HUES48 (cell line): ENCODE data around the gene WARS2.

Experiments used
- H3K27ac ChIP-seq: one replicate; pipeline ENCODE4 v1.7.0; 2013; ENCODE audit warnings: low read depth, low read length, inconsistent platforms
- H3K27me3 ChIP-seq: 2 replicates; pipeline ENCODE4 v1.6.1; 2013; ENCODE audit warnings: mild to moderate bottlenecking, low read length; ENCODE audit not compliant: control insufficient read depth, insufficient read depth
- H3K36me3 ChIP-seq: 2 replicates; pipeline ENCODE4 v1.6.1; 2013; ENCODE audit warnings: low read length; ENCODE audit not compliant: control insufficient read depth, insufficient read depth
- H3K4me1 ChIP-seq: 2 replicates; pipeline ENCODE4 v1.6.1; 2013; ENCODE audit warnings: mild to moderate bottlenecking, low read length; ENCODE audit not compliant: control insufficient read depth, insufficient read depth
- H3K4me3 ChIP-seq: 2 replicates; pipeline ENCODE4 v1.5.1; 2013; ENCODE audit warnings: mild to moderate bottlenecking, low read depth, low read length
- H3K9ac ChIP-seq: 2 replicates; pipeline ENCODE4 v1.6.1; 2013; ENCODE audit warnings: mild to moderate bottlenecking, low read depth, low read length, moderate library complexity
- H3K9me3 ChIP-seq: 2 replicates; pipeline ENCODE4 v1.6.1; 2013; ENCODE audit warnings: low read length; ENCODE audit not compliant: control insufficient read depth, insufficient read depth

WARS2 gene

DNA sequence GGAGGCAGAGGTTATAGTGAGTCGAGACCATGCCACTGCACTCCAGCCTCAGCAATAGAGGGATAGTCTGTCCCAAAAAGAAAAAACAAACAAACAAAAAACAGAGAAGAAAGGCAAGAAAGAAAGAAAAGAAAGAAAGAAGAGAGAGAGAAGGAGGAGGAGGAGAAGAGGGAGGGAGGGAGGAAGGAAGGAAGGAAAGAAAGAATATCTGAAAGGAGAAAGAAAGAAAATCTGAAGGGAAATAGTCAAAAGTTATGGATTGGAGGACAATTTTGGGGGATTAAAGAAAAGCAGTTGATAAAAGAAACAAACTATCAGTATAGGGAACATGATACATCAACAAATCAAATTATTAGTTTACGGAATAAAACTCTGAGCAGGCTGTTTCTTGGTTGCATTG is 84.9 kb downstream of the WARS2 start:
- H3K36me3 ChIP-seq: no peaks in the 10 kb centered on the region

DNA sequence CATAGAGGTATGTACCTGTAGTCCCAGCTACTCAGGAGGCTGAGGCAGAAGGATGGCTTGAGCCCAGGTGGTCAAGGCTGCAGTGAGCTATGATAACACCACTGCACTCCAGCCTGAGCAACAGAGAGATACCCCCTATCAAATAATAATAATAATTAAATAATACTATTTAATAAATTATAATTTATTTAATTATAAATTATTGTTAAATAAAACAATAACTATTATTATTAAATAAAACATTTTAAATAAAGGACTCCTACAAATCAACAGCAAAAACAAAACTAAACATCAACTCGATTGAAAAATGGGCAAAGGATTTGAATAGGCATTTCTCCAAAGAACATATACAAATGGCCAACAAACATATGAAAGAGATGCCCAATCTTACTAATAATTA is 86.5 kb downstream of the WARS2 start:
- Histone ChIP-seq H3K4me1 (no peaks in the 10 kb centered on the region), H3K27ac (no peak overlapping the region), H3K27me3 (no peaks in the 10 kb centered on the region), H3K4me3 (no peak overlapping the region), H3K36me3 (no peaks in the 10 kb centered on the region), H3K9me3 (no peaks in the 10 kb centered on the region), H3K9ac (no peak overlapping the region)

More for the DNA sequence above, 84.9 kb downstream of the WARS2 start:
- Histone ChIP-seq H3K27ac (no peak overlapping the region), H3K9me3 (no peaks in the 10 kb centered on the region), H3K9ac (no peak overlapping the region), H3K27me3 (no peaks in the 10 kb centered on the region), H3K4me1 (no peaks in the 10 kb centered on the region), H3K4me3 (no peak overlapping the region)

DNA sequence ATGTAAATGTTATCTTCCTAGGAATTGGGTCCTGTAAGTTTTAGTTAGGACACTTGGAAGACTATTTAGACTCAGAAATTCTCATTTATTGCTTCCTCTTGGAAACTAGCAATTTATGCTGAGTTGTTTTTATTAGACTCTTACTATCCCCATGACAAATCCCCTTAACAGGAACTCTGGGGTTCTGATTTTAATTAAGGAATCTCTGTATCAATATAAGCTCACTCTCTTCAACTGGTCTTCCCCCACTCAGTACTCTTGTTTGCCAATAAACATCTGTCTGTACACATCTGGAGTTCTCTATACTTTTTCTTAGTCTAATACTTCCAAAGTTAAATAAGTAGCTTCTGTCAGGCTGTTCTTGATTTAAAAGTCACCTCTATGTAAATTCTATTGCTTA is 88.2 kb downstream of the WARS2 start:
- H3K4me3 ChIP-seq: no peak overlapping the region
- H3K27ac ChIP-seq: no peak overlapping the region
- H3K4me1 ChIP-seq: peaks cover 5% of the 10 kb centered on the region
- no peak overlapping the region for H3K9ac ChIP-seq
- H3K36me3 ChIP-seq: no peaks in the 10 kb centered on the region
- no peaks in the 10 kb centered on the region for H3K27me3 ChIP-seq
- no peaks in the 10 kb centered on the region for H3K9me3 ChIP-seq

DNA sequence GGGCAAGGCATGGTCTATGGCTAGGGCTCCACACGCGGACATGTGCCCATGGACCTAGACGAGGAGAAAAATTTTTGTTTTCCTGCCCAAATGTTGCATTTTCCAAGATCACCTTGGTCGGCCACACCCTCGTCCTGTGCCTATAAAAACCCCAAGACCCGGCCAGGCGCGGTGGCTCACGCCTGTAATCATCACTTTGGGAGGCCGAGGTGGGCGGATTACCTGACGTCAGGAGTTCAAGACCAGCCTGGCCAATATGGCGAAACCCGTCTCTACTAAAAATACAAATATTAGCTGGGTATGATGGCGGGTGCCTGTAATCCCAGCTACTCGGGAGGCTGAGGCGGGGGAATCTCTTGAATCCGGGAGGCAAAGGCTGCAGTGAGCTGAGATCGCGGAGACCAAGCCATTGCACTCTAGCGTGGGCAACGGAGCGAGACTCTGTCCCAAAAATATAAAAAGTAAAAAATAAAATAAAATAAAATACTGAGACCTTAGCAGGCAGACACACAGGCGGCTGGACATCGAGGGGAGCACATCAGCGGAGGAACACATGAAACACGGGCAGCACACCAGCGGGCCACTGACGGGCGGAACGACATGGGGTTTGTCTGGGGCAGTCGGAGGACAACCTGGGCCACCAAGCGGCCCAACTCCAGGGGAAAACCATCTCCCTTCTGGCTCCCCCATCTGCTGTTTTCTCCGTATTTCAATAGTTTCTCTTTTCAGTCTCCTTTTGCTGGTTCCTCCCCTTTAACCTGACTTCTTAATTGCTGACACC is 91.6 kb downstream of the WARS2 start:
- H3K36me3 ChIP-seq: peaks cover 3% of the 10 kb centered on the region; the same call in 1 of the 2 replicates
- no peak overlapping the region for H3K4me3 ChIP-seq
- no peaks in the 10 kb centered on the region for H3K9me3 ChIP-seq
- H3K27me3 ChIP-seq: no peaks in the 10 kb centered on the region
- H3K27ac ChIP-seq: no peak overlapping the region
- H3K9ac ChIP-seq: no peak overlapping the region
- peaks cover 13% of the 10 kb centered on the region for H3K4me1 ChIP-seq

DNA sequence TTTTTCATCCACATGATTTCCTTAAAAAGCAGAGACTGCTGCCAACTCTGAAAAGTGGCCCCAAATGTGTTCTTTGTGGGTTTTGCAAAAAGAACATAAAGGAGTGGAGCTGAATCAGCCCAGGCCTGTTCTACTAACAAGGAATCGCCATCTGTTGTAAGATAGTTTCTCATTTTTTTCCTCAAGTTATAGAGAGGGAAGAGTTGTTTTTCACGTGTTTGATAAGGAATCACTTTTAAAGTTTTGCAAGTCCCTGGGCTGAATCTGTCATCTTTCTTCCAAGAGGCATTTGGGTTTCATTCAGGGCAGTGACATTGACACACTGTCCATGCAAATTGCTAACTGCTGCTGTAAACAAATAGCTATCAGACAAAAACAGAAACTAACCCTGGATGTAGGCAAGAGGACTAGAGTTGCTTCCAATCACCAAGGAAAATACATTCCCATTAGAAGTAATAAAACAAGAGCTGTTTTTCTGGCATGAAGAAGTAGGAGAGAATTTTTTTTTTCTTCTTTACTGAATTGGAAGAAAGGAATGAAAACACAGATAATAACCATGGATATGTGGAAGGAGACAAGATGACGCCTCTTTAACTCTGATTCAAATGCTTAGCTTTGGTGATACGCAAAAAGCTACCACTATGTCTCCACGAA is 93.5 kb downstream of the WARS2 start:
- Histone ChIP-seq H3K4me1 (peaks cover 32% of the 10 kb centered on the region), H3K4me3 (no peak overlapping the region), H3K27me3 (no peaks in the 10 kb centered on the region), H3K27ac (no peak overlapping the region), H3K9ac (no peak overlapping the region), H3K36me3 (peaks cover 3% of the 10 kb centered on the region; the same call in 1 of the 2 replicates), H3K9me3 (no peaks in the 10 kb centered on the region)

DNA sequence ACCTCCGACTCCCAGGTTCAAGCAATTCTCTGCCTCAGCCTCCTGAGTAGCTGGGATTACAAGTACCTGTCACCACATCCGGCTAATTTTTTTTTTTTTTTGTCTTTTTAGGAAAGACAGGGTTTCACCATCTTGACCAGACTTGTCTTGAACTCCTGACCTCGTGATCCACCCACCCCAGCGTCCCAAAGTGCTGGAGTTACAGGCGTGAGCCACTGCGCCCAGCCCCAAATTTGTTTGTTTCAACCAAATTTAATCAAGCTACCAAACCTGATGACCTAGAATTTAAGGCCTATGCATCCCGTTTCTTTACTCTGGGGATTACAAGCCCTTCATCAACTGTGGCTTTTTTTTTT is 94.0 kb downstream of the WARS2 start:
- H3K4me3 ChIP-seq: no peak overlapping the region
- no peaks in the 10 kb centered on the region for H3K27me3 ChIP-seq
- H3K27ac ChIP-seq: no peak overlapping the region
- peaks cover 34% of the 10 kb centered on the region for H3K4me1 ChIP-seq
- no peak overlapping the region for H3K9ac ChIP-seq
- H3K36me3 ChIP-seq: peaks cover 3% of the 10 kb centered on the region; the same call in 1 of the 2 replicates
- no peaks in the 10 kb centered on the region for H3K9me3 ChIP-seq

DNA sequence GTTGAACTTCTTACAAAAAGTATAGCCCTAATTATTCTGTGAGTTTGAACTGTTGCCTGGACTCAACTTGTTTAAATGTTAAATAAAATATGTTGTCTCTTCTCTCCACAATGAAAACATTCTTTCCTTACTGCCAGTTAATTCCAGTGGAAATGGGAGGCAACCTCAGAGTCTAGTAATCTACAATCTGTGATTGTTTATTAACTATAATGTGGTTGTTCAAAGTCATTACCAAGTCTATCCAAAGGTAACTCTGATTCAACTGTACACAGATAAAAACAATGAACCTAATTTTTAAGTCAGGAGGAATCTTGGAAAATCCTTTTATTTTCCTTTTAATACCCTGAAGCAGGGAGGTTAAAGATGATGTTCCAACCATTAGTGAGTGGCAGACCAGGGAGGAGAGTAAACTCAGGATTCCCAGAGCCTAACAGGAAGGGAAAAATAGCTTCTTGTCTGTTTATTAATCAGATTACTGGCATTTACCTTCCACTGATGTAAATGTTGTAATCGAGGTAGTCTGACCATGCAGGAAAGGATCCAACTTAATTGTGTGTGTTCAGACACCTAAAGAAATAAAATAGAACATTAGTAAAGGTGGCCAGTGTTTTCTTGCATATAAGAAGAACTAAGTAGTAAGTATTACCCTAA is 95.2 kb downstream of the WARS2 start:
- peaks cover 3% of the 10 kb centered on the region; the same call in 1 of the 2 replicates for H3K36me3 ChIP-seq
- H3K27me3 ChIP-seq: no peaks in the 10 kb centered on the region
- H3K4me1 ChIP-seq: peaks cover 34% of the 10 kb centered on the region
- H3K4me3 ChIP-seq: no peak overlapping the region
- H3K27ac ChIP-seq: no peak overlapping the region
- no peak overlapping the region for H3K9ac ChIP-seq
- H3K9me3 ChIP-seq: no peaks in the 10 kb centered on the region

DNA sequence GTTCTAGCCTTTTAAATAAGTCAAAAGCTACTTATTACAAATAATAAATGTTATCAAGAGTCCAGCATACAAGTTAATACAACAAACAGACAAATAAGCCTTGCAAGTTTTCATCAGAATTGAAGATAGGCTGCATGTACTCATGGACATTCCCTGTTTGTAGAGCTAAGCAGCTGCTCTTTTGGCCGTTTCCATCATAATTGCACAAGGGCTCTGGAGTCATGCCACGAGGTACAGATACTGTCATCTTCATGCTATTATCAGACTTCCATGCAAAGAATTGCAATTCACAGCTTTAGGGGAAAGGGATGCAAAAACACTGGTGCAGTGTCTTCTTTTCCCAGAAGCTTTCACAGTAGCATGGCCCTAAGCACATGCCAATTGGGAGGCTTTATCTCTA is 99.5 kb downstream of the WARS2 start:
- Histone ChIP-seq H3K9me3 (no peaks in the 10 kb centered on the region), H3K9ac (no peak overlapping the region)

DNA sequence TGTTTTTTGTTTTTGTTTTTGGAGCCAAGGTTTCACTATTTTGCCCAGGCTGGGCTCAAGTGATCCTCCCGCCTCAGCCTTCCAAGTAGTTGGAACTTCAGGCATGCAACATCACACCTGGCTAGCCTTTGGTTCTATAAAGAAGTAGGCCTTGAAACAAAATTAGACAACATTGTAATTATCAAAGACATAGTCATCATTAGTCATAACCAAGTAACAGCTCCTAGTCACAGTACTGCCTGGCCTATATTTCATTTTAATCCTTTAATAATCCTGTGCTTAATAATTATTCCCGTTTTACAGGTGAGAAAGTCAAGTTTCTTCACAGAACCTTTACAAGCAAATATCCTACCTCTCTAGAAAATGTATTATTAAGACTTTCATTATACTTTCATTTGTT is 100.0 kb downstream of the WARS2 start:
- H3K36me3 ChIP-seq: peaks cover 3% of the 10 kb centered on the region; the same call in 1 of the 2 replicates
- no peak overlapping the region for H3K9ac ChIP-seq
- H3K27me3 ChIP-seq: no peaks in the 10 kb centered on the region
- H3K27ac ChIP-seq: no peak overlapping the region
- H3K9me3 ChIP-seq: no peaks in the 10 kb centered on the region
- no peak overlapping the region for H3K4me3 ChIP-seq
- H3K4me1 ChIP-seq: peaks cover 21% of the 10 kb centered on the region

More for the DNA sequence above, 99.5 kb downstream of the WARS2 start:
- Histone ChIP-seq H3K4me1 (peaks cover 21% of the 10 kb centered on the region), H3K27me3 (no peaks in the 10 kb centered on the region), H3K4me3 (no peak overlapping the region), H3K36me3 (peaks cover 3% of the 10 kb centered on the region; the same call in 1 of the 2 replicates), H3K27ac (no peak overlapping the region)

DNA sequence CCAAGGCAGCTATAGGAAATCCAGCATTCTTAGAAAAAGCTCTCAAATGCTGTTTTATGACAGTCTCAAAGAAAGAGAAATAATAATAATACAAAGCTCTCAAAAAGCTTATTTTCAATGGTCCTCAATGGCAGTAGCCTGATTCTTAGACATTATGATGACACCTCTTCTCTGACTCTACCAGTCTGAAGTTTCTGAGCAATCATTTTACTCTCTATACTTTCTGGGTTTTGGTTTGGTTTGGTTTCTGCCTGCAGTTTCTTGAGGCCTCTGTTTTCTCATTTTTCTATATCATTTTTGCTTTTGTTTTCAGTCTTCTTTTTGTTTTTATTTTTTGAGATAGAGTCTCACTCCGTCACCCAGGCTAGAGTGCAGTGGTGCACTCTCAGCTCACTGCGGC is 102.1 kb downstream of the WARS2 start:
- H3K36me3 ChIP-seq: no peaks in the 10 kb centered on the region
- H3K27ac ChIP-seq: no peak overlapping the region
- no peak overlapping the region for H3K9ac ChIP-seq
- H3K9me3 ChIP-seq: no peaks in the 10 kb centered on the region
- no peak overlapping the region for H3K4me3 ChIP-seq
- no peaks in the 10 kb centered on the region for H3K27me3 ChIP-seq
- peaks cover 17% of the 10 kb centered on the region for H3K4me1 ChIP-seq

DNA sequence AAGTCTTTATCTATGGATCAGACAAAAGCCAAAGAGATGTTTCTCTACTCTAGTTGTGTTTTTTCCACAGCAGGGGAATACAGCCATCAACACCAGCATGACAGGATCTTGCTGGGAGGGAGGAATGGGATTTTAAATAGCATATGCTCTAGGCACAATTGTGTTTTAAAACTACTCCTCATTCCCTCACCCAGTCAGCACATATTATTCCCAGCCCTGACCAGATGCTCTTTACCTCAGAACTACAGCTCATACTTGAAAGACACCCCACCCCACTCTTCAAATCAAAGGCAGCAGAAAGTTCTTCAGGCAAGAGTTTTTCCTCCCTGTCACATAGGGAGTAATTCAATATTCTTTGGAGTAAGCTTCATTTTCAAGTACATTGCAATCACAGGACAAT is 106.1 kb downstream of the WARS2 start:
- no peak overlapping the region for H3K4me3 ChIP-seq

More for the DNA sequence above, 106.1 kb downstream of the WARS2 start:
- H3K9ac ChIP-seq: no peak overlapping the region
- H3K4me1 ChIP-seq: no peaks in the 10 kb centered on the region
- H3K36me3 ChIP-seq: no peaks in the 10 kb centered on the region
- no peaks in the 10 kb centered on the region for H3K9me3 ChIP-seq
- no peaks in the 10 kb centered on the region for H3K27me3 ChIP-seq
- no peak overlapping the region for H3K27ac ChIP-seq
